ENCODE results near the gene TFCP2L1.

DNA sequence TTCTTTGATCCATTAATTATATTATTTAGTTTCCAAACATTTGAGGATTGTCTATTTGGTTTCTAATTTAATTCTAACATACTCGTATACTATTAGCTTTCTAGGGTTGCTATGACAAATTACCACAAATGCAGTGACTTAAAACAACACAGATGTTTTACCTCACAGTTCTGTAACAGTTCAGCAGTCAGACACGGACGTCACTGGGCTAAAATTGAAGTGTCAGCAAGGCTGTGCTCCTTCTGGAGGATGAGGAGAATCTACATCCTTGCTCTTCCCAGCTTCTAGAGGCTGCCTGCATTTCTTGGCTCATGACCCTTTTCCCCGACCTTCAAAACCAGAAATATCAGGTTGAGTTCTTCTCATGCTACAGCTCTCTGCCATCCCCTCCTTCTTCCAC is 117.6 kb downstream of the TFCP2L1 start:
- TF ChIP-seq, protein P1, sequence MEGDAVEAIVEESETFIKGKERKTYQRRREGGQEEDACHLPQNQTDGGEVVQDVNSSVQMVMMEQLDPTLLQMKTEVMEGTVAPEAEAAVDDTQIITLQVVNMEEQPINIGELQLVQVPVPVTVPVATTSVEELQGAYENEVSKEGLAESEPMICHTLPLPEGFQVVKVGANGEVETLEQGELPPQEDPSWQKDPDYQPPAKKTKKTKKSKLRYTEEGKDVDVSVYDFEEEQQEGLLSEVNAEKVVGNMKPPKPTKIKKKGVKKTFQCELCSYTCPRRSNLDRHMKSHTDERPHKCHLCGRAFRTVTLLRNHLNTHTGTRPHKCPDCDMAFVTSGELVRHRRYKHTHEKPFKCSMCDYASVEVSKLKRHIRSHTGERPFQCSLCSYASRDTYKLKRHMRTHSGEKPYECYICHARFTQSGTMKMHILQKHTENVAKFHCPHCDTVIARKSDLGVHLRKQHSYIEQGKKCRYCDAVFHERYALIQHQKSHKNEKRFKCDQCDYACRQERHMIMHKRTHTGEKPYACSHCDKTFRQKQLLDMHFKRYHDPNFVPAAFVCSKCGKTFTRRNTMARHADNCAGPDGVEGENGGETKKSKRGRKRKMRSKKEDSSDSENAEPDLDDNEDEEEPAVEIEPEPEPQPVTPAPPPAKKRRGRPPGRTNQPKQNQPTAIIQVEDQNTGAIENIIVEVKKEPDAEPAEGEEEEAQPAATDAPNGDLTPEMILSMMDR (IDR thresholded peaks at IDR 0.05; ENCODE audit: insufficient read depth, low read depth, low read length): no peak
- TF ChIP-seq EZH2 (IDR thresholded peaks at IDR 0.05; ENCODE audit: insufficient read depth, low read length): no peak
